ENCODE results near the gene AMFR.

- TF ChIP-seq CTCF (IDR thresholded peaks at IDR 0.05), result no peak
- TF ChIP-seq ATF6 (CRISPR knock-in tag; IDR thresholded peaks at IDR 0.05), result no peak
- TF ChIP-seq SP1 (CRISPR knock-in tag; conservative IDR thresholded peaks at IDR 0.05), result no peak
- no peak for TF ChIP-seq PRDM15 (CRISPR knock-in tag; IDR thresholded peaks at IDR 0.05)
- TF ChIP-seq GTF2I (CRISPR knock-in tag; conservative IDR thresholded peaks at IDR 0.05), result no peak
- TF ChIP-seq ZNF138 (CRISPR knock-in tag; conservative IDR thresholded peaks at IDR 0.05), result no peak
- TF ChIP-seq AFF4 (CRISPR knock-in tag; IDR thresholded peaks at IDR 0.05; ENCODE audit: borderline replicate concordance), result no peak
These were observed 71.3 kb downstream of the AMFR start for GRCh38 chr16:56354016-56354415.

Measured in WTC11 (cell line).